CD4-positive, CD25-positive, alpha-beta regulatory T cell (primary cell): ENCODE results near the gene SIRT2. TPM values are rescaled to one million over a fixed set of nuclear protein-coding genes. Genes with fewer than 3 reads are reported as not detected.

Experiments
- ATAC-seq, 2 donors: fragments of 150-1000 bp; cut with Tn5 transposase; one replicate each; pipeline ENCODE4 v1.10.0; 2021; ENCODE audit warnings: low read depth in 2 of 2, moderate number of reproducible peaks in 2 of 2, moderate library complexity in 1 of 2
- DNase-seq, 3 donors: peaks; one replicate each; pipeline versions ENCODE4 v3.0.0 to v3.0.0-alpha.2; 2012 to 2022; ENCODE audit warnings: mixed read lengths in 1 of 3
- H3K27ac ChIP-seq: one replicate; pipeline ENCODE4 v1.7.0; 2013; ENCODE audit warnings: mild to moderate bottlenecking, low read length; ENCODE audit not compliant: insufficient read depth, poor library complexity, severe bottlenecking
- H3K27me3 ChIP-seq: one replicate; pipeline ENCODE4 v1.7.0; 2013; ENCODE audit warnings: low read length; ENCODE audit not compliant: control insufficient read depth, insufficient read depth
- H3K36me3 ChIP-seq: one replicate; pipeline ENCODE4 v1.7.0; 2013; ENCODE audit warnings: mild to moderate bottlenecking, low read length, moderate library complexity; ENCODE audit not compliant: control insufficient read depth, insufficient read depth
- H3K4me1 ChIP-seq: 2 replicates; pipeline ENCODE4 v1.7.0; 2013; ENCODE audit warnings: mild to moderate bottlenecking, low read length; ENCODE audit not compliant: insufficient read depth, control insufficient read depth, poor library complexity, severe bottlenecking
- H3K4me3 ChIP-seq: one replicate; pipeline ENCODE4 v1.7.0; 2013; ENCODE audit warnings: low read depth, mild to moderate bottlenecking, low read length, moderate library complexity
- H3K9me3 ChIP-seq, 2 experiments: 1 replicate in 1 of 2; 2 replicates in 1 of 2; pipeline ENCODE4 v1.7.0; 2013; ENCODE audit warnings: low read length in 2 of 2, mild to moderate bottlenecking in 1 of 2, moderate library complexity in 1 of 2; ENCODE audit not compliant: control insufficient read depth in 2 of 2
- H3K27ac Mint-ChIP-seq, 3 donors: one replicate each; pipeline ENCODE4 v1.8.0; 2020 to 2022; ENCODE audit warnings: mild to moderate bottlenecking in 3 of 3, mixed read lengths in 3 of 3, moderate library complexity in 2 of 3
- H3K27me3 Mint-ChIP-seq: one replicate; pipeline ENCODE4 v1.8.0; 2022; ENCODE audit warnings: mild to moderate bottlenecking, mixed read lengths
- H3K36me3 Mint-ChIP-seq: one replicate; pipeline ENCODE4 v1.8.0; 2020; ENCODE audit warnings: mixed read lengths
- H3K4me1 Mint-ChIP-seq, 4 donors: one replicate each; pipeline ENCODE4 v1.8.0; 2020 to 2022; ENCODE audit warnings: mixed read lengths in 4 of 4, mild to moderate bottlenecking in 1 of 4
- H3K4me3 Mint-ChIP-seq, 4 donors: one replicate each; pipeline ENCODE4 v1.8.0; 2020 to 2022; ENCODE audit warnings: mild to moderate bottlenecking in 4 of 4, mixed read lengths in 4 of 4, moderate library complexity in 3 of 4
- H3K9me3 Mint-ChIP-seq, 7 donors: one replicate each; pipeline ENCODE4 v1.8.0; 2020 to 2022; ENCODE audit warnings: mixed read lengths in 7 of 7, mild to moderate bottlenecking in 3 of 7, moderate library complexity in 2 of 7
- polyA plus RNA-seq, 4 donors: library from polyadenylated mRNA; unstranded; fragments of 300-500 nt; fragmentation: Illumina TruSeq; gene quantifications; one replicate each; pipeline ENCODE4 v1.2.3, GENCODE V29; 2021
- total RNA-seq: library from RNA; stranded (reverse); gene quantifications from one replicate; pipeline ENCODE4 v1.2.3, GENCODE V29; 2022

The SIRT2 gene
- total and polyA plus RNA-seq, 5 donors from 2014 or later = 33.8 to 78.4 (median 49.0) TPM

GRCh38 chr19:38908911-38909310 is 9.5 kb upstream of the SIRT2 start:
- no peaks in the 10 kb centered on the region for H3K4me1 ChIP-seq
- peaks cover 18% of the 10 kb centered on the region for H3K36me3 Mint-ChIP-seq
- no peak overlapping the region for H3K27ac ChIP-seq
- no peaks in the 10 kb centered on the region for H3K27me3 Mint-ChIP-seq
- peaks cover 0 to 24% (median 8%) of the 10 kb centered on the region in 4 donors for H3K4me1 Mint-ChIP-seq
- no peaks in the 10 kb centered on the region for H3K9me3 Mint-ChIP-seq
- DNase-seq (peak in 1 of 3 donors; percentile 56), ATAC-seq (no peak)
- no peak overlapping the region for H3K4me3 Mint-ChIP-seq
- peaks cover 31% of the 10 kb centered on the region for H3K36me3 ChIP-seq
- no peaks in the 10 kb centered on the region for H3K9me3 ChIP-seq
- H3K4me3 ChIP-seq = no peak overlapping the region
- no peaks in the 10 kb centered on the region for H3K27me3 ChIP-seq
- peak overlapping the region; percentile 26 to 75 (median 38) for H3K27ac Mint-ChIP-seq

DNA sequence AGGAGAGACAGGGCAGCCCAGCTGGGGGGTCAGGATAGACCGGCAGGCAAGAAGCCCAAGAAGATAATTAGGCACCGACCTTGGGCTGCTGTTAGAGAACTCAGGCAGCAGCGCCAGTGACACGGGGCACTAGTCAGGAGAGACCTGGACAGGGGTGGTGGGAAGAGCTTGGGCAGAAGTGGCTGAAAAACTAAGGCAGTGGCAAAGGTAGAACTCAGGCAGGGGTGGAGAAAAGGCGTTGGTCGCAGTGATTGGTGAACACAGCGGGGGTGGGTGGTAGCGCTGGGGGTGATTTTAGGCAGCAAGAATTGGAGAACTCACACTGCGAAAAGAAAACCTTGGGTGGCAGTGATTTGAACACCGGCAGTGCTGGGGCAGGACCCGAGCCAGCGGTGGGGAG is 8.3 kb upstream of the SIRT2 start:
- H3K9me3 ChIP-seq = no peaks in the 10 kb centered on the region
- peak overlapping the region in 2 of 3 donors; percentile 15 to 72 for H3K27ac Mint-ChIP-seq
- peaks cover 21% of the 10 kb centered on the region for H3K36me3 Mint-ChIP-seq
- no peak for ATAC-seq
- no peaks in the 10 kb centered on the region for H3K27me3 ChIP-seq
- no peaks in the 10 kb centered on the region for H3K27me3 Mint-ChIP-seq
- DNase-seq = no peak
- H3K4me1 Mint-ChIP-seq = peaks cover 0 to 29% (median 11%) of the 10 kb centered on the region in 4 donors
- no peak overlapping the region for H3K27ac ChIP-seq
- no peak overlapping the region for H3K4me3 Mint-ChIP-seq
- H3K4me3 ChIP-seq = no peak overlapping the region
- H3K4me1 ChIP-seq = no peaks in the 10 kb centered on the region
- peaks cover 31% of the 10 kb centered on the region for H3K36me3 ChIP-seq
- no peaks in the 10 kb centered on the region for H3K9me3 Mint-ChIP-seq

GRCh38 chr19:38907227-38907626 is 7.8 kb upstream of the SIRT2 start:
- no peak overlapping the region for H3K4me3 Mint-ChIP-seq
- Histone ChIP-seq H3K27ac (no peak overlapping the region), H3K36me3 (peaks cover 31% of the 10 kb centered on the region), H3K9me3 (no peaks in the 10 kb centered on the region), H3K4me1 (no peaks in the 10 kb centered on the region), H3K27me3 (no peaks in the 10 kb centered on the region), H3K4me3 (no peak overlapping the region)
- DNase-seq (no peak), ATAC-seq (no peak)
- peaks cover 0 to 31% (median 11%) of the 10 kb centered on the region in 4 donors for H3K4me1 Mint-ChIP-seq
- no peak overlapping the region for H3K27ac Mint-ChIP-seq
- peaks cover 21% of the 10 kb centered on the region for H3K36me3 Mint-ChIP-seq
- H3K9me3 Mint-ChIP-seq = no peaks in the 10 kb centered on the region
- no peaks in the 10 kb centered on the region for H3K27me3 Mint-ChIP-seq

DNA sequence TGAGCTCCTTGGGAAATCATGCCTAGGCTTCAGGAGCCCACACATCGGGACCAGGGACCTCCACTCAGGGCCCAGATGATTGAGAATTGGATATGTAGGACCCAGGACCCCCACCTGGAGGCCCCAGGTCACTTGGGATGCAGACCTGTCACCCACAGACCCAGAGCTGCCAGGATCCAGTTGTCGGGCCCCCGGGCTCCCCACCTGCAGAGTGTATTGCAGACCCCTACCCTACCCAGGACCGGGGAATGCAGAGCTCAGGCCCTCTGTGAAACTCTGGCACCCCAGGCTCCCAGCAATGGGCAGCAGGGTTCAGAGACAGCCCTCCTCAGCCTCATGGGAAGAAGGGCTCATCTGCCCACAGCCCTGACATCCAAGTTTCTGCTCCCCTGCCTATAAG is 6.2 kb upstream of the SIRT2 start:
- no peak for DNase-seq
- H3K27me3 Mint-ChIP-seq = no peaks in the 10 kb centered on the region
- Histone ChIP-seq H3K4me1 (peaks cover 10% of the 10 kb centered on the region), H3K36me3 (peaks cover 31% of the 10 kb centered on the region), H3K27me3 (no peaks in the 10 kb centered on the region), H3K4me3 (no peak overlapping the region), H3K9me3 (no peaks in the 10 kb centered on the region), H3K27ac (no peak overlapping the region)
- ATAC-seq = no peak
- H3K27ac Mint-ChIP-seq = no peak overlapping the region
- H3K9me3 Mint-ChIP-seq = peaks cover 0 to 1% (median 0%) of the 10 kb centered on the region in 7 donors
- H3K4me3 Mint-ChIP-seq = no peak overlapping the region
- peaks cover 21% of the 10 kb centered on the region for H3K36me3 Mint-ChIP-seq
- H3K4me1 Mint-ChIP-seq = peaks cover 3 to 39% (median 17%) of the 10 kb centered on the region in 4 donors

- DNase-seq (no peak), ATAC-seq (no peak)
- H3K9me3 Mint-ChIP-seq = peaks cover 0 to 1% (median 0%) of the 10 kb centered on the region in 7 donors
Measured at GRCh38 chr19:38904581-38905539, 5.4 kb upstream of the SIRT2 start.

GRCh38 chr19:38901683-38902082 is 2.3 kb upstream of the SIRT2 start:
- H3K36me3 ChIP-seq = peaks cover 15% of the 10 kb centered on the region
- no peaks in the 10 kb centered on the region for H3K27me3 ChIP-seq
- peak overlapping the region; percentile 65 to 96 (median 84) for H3K4me3 Mint-ChIP-seq
- ATAC-seq = no peak
- H3K4me3 ChIP-seq = peak overlapping the region; percentile 35
- no peak for DNase-seq
- peak overlapping the region in 1 of 3 donors; percentile 78 for H3K27ac Mint-ChIP-seq
- H3K36me3 Mint-ChIP-seq = peaks cover 12% of the 10 kb centered on the region
- H3K9me3 Mint-ChIP-seq = peaks cover 0 to 1% (median 0%) of the 10 kb centered on the region in 7 donors
- no peaks in the 10 kb centered on the region for H3K9me3 ChIP-seq
- peaks cover 32% of the 10 kb centered on the region for H3K4me1 ChIP-seq
- H3K27me3 Mint-ChIP-seq = no peaks in the 10 kb centered on the region
- peaks cover 6 to 62% (median 31%) of the 10 kb centered on the region in 4 donors for H3K4me1 Mint-ChIP-seq
- no peak overlapping the region for H3K27ac ChIP-seq

More at GRCh38 chr19:38904581-38905539, 5.4 kb upstream of the SIRT2 start:
- Mint-ChIP-seq H3K36me3 (peaks cover 21% of the 10 kb centered on the region), H3K27ac (no peak overlapping the region), H3K4me3 (peak overlapping the region in 1 of 4 donors; percentile 33), H3K27me3 (no peaks in the 10 kb centered on the region), H3K4me1 (peaks cover 6 to 43% (median 20%) of the 10 kb centered on the region in 4 donors)
- no peak overlapping the region for H3K27ac ChIP-seq
- peaks cover 31% of the 10 kb centered on the region for H3K36me3 ChIP-seq
- H3K9me3 ChIP-seq = no peaks in the 10 kb centered on the region
- H3K27me3 ChIP-seq = no peaks in the 10 kb centered on the region
- peaks cover 16% of the 10 kb centered on the region for H3K4me1 ChIP-seq
- H3K4me3 ChIP-seq = no peak overlapping the region

DNA sequence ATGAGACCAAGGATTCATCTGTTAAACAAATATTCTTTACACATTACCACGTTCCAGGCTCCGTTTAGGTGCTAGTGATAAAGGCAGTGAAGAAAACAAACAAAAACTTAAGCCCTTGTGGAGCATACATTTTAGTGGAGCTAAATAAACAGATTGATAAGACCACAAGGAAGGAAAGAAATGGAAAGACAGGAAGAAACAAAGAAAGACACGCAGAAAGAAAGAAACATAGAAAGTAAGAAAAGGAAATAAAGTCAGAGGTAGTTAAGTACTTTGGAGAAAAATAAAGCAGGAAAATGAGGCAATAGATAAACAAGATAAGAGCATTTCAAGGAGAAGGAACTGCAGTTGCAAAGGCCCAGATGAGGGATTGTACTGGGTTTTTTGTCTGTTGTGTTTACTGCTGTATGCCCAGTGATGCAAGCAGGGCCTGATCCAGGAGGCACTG is 1.3 kb upstream of the SIRT2 start:
- no peak for ATAC-seq
- Mint-ChIP-seq H3K4me1 (peaks cover 6 to 65% (median 31%) of the 10 kb centered on the region in 4 donors), H3K4me3 (peak overlapping the region; percentile 91 to 99 (median 95)), H3K36me3 (peaks cover 12% of the 10 kb centered on the region), H3K27me3 (no peaks in the 10 kb centered on the region), H3K27ac (peak overlapping the region in 2 of 3 donors; percentile 79 to 97), H3K9me3 (peaks cover 0 to 1% (median 0%) of the 10 kb centered on the region in 7 donors)
- Histone ChIP-seq H3K27me3 (no peaks in the 10 kb centered on the region), H3K9me3 (no peaks in the 10 kb centered on the region), H3K4me3 (peak overlapping the region; percentile 92), H3K4me1 (peaks cover 32% of the 10 kb centered on the region), H3K36me3 (peaks cover 13% of the 10 kb centered on the region), H3K27ac (peak overlapping the region; percentile 99)
- no peak for DNase-seq
